Stimulated activated CD8-positive, alpha-beta memory T cell treated with anti-CD3 and anti-CD28 coated beads, Interleukin-15, amount 100 ng/mL, for 24 hours (primary cell): Measurements from ENCODE around the gene WDR55.
"Not testable (repeated sequence)": the region's sequence is repeated elsewhere in the genome, so short reads cannot be mapped to it uniquely, and the experiment has no call there.

Experiments
- DNase-seq: peaks from one replicate; pipeline ENCODE4 v3.0.0-alpha.2; 2020; ENCODE audit warnings: low read depth

Gene WDR55

DNA sequence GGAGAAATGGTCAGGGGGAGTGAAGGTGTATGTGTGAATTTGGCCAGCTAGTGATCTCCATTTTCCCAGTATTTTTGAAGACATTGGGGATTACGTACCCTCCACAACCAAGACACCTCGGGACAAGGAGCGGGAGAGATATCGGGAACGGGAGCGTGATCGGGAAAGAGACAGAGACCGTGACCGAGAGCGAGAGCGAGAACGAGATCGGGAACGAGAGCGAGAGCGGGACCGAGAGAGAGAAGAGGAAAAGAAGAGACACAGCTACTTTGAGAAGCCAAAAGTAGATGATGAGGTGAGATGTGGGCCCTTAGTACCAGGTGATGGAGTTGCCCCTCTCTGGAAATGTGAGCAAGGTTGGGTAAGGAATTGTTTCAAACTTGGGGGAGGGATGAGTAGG lies 5.8 kb upstream of the WDR55 start:
- no peak for DNase-seq

DNA sequence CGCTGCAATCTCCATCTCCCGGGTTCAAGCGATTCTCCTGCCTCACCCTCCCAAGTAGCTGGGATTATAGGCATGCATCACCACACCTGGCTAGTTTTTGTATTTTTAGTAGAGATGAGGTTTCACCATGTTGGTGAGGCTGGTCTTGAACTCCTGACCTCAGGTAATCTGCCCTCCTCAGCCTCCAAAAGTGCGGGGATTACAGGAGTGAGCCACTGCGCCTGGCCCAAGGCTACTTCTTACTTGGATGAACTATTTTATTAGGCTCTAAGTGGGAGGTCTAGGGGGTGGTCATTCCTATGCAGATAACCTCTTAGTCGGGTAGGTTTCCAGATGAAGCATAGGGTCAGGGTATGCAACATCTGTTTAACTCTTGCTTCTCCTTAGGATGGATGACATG lies 4.3 kb upstream of the WDR55 start:
- not testable (repeated sequence) for DNase-seq

DNA sequence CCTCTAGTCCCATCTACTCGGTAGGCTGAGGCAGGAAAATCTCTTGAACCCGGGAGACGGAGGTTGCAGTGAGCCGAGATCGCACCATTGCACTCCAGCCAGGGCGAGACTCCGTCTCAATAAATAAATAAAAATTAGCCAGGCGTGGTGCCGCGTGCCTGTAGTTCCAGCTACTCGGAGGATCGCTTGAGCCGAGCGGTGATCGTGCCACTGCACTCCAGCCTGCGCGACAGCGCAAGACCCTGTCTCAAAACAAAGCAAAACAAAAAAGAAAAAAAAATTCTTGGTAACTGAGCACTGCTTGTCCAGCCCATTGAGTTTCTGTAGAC lies 710 bp upstream of the WDR55 start:
- no peak for DNase-seq

DNA sequence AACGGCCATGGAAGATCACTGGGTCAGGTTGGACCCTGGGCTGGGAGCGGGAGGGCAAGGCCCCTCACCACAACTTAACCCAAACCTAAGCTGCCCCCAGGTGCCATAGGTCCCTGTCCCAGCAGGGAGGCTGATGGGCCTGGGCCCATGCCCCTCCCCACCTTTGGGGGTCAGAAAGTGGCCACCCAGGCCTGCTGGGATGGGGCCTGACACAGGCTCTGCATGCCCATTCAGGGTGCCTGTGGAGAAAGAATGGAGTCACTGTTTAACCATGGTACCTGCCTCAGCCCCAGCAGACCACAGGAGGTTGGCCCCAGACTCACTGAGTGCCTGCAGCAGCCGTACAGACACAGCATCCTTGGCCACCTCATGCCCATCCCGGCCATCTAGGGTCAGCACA lies 6.3 kb downstream of the WDR55 start:
- not testable (repeated sequence) for DNase-seq

DNA sequence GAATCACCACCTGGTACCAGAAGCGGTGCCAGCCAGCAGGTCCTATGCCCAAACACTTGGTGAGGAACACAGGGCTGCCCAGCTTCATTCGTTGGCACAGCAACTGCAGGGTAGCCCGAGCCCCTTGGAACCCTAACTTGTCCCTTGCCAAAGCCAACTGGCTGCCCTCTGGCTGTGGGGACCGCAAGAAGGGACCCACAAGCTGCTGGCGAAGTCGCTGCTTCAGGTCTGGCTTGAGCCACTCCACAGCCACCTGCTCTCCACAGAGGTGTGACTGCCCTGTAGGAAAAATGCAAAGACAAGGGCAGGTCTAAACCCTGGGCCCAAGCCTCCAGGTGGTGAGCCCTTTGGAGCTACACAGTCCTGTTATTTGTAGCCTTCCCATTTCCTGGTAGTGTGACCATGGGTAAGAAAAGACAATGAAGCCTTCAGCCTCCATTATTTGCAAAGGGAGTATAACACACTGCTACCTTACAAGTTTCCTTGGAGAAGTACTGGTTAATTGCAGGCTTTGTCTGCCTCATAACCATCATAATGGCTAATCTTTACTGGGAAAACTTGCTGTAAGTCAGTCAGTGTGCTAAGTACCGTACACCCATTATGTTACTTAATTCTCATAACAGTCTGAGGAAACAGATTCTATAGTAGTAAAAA lies 6.9 kb downstream of the WDR55 start:
- DNase-seq, result no peak

DNA sequence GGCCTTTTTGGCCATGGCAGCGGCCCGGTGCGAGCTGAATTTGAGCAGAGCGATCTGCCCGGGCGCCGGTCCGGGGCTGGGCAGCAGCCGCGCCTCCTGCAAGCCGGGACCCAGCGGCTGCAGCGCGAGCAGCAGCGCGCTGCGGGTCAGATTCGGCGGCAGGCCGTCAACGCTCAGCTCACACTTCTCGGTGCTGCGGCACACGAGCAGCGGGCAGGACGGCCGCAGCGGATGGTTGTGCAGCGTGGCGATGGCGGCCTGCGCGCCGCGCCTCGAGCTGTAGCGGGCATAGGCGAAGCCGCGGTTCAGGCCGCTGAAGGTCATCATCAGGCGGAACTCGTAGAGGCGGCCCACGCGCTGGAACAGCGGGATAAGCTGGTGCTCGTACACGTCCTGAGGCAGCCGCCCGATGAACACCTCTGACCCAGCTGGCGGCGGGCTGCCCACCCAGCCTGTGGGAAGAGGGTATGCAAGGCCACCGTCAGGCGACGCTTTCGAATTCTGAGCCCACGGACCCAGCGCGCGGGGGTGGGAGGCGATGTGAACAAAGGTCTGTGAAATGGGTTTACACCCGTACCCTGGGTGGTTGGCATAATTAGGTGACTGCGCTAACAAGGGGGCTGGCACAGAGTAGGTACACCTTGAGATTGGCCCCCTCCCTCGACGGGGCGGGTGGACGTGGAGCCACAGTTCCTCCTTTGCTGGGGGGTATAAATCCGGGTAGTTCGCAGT lies 7.9 kb downstream of the WDR55 start:
- DNase-seq, result no peak

DNA sequence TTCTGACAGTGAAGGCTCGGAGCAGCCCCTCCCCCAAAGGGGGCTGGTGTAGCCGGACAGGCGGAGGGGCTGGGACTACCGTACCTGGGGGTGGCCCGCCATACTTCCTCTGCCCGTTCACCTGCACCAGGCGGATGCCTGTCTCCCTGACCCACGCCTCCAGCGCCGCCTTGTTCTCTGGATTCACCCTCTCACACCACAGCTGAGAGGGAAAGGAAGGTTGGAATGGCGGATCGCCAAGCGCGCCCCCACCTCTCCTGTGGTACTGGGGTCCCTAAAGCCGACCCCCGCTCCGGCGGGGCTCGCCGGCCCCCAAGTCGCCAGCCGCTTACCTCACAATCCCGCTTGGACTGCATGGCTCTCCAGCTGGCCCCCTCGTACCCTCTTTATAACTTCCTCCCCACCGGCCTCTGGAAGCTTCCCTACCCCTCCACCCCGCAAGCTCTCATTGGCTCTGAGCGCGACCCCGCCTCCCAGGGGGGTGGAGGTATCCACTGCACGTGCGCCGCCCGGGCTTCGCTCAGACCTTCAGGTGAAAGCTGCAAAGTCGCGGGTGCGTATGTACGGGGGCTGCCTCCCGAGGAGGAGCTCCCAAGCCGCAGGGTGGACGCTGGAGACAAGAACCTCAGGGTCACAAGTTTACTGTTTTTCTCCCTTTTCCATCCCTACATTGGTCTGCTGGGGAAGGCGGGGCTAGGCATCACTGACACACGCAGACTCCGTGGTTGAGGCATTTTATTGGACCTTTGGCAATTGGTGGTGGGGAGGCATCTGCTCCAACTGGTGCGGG lies 8.7 kb downstream of the WDR55 start, which contains the start of gene DND1:
Gene DND1, minus strand, starts transcription at position 390 of the 790 bp plus-strand sequence. Its CDS starts 34 bp downstream, at position 356.
- DNase-seq, result no peak

DNA sequence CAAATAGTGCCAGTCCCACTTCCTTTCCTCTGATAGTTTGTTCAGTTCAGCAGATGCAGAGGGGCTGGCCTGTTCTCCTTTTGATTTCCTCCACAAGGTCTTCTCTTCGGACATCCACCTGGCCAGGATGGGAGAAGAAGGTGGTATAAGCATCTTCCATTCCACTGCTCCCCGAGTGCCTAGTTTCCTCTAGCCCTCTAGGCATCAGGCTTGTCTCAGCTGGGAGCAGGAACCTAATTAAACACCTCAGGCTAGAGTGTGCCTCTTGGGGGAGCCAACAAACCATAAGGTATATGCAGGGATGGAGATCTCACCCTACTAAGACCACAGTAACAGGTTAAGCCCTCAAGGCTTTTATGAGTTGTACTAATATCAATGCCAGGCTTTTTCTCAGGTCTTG lies 9.5 kb downstream of the WDR55 start:
- no peak for DNase-seq

DNA sequence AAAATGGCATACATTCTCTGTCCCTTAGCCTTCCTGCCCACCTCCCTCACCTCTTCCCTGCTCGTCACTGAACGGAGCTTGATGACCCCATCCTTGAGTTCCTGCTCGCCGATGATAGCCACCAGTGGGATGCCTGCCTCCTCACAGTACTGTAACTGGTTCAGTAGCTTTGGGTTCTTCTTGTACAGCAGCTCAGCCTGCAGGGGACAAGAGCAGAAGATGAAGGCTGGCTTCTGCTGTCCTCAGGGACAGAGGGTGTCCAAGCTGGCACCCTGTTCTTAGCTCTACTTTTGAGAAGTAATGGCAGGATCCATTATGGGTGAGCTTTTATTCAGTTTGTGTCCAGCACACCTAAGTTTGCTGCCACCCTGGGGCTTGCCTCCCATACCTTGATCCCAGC lies 9.9 kb downstream of the WDR55 start:
- no peak for DNase-seq

DNA sequence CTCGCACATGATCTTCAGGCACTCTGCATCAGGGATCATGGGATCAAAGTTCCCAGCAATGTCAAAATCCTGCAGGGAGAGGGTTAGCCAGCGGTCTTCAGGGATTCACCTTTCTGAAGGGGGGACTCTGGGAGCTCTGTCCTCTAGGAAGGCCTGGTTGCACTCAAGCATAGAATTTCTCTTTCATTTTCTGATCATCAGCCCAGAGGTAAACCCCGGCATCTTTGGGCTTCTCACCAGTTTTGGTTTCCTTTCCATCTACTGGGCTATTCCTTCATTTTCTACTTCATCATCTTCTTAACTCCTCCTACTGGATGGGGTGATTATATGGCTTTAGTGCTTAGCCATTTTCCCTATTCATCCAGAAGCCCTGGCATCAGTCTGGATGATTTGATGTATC lies 13.2 kb downstream of the WDR55 start:
- no peak for DNase-seq

DNA sequence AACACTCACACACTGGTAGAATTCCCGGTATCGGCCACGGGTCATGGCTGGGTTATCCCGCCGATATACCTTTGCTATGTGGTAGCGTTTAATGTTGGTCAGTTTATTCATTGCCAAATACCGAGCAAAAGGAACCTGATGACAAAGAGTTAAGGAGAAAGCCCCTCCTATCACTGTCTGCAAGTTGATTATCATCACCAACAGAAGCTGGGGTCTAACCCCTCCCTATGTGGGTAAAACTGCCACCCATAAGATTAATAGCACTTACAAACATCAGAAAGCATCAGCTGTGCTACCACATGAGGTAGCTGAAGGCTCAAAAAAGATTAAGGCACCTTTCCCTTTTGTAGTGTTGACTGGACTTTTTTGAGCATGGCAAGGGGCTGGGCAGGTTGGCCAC lies 14.3 kb downstream of the WDR55 start:
- no peak for DNase-seq

DNA sequence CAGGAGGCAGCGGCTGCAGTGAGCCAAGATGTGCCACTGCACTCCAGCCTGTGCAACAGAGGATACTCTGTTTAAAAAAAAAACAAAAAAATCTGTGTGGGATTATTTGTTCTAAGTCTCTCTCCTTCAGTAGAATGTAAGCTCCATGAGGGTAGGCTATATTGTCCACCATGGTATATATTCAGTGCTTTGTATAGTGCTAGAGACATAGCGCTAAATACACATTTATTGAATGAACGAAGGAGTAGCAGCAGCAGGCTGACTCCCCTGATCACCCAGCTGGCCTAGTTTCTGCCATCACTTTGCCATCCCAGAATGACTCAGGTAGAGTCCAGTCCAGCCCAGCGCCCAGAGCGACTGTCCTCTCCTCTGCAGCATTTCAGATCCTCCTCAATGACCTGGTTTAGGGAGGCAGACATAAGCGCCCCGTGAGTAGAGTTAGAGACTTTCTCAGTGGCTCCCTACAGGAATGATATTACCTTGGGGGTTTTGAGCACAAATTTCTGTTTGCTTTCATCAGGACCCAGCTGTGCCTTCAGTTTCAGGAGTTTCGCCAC lies 25.8 kb downstream of the WDR55 start:
- no peak for DNase-seq

DNA sequence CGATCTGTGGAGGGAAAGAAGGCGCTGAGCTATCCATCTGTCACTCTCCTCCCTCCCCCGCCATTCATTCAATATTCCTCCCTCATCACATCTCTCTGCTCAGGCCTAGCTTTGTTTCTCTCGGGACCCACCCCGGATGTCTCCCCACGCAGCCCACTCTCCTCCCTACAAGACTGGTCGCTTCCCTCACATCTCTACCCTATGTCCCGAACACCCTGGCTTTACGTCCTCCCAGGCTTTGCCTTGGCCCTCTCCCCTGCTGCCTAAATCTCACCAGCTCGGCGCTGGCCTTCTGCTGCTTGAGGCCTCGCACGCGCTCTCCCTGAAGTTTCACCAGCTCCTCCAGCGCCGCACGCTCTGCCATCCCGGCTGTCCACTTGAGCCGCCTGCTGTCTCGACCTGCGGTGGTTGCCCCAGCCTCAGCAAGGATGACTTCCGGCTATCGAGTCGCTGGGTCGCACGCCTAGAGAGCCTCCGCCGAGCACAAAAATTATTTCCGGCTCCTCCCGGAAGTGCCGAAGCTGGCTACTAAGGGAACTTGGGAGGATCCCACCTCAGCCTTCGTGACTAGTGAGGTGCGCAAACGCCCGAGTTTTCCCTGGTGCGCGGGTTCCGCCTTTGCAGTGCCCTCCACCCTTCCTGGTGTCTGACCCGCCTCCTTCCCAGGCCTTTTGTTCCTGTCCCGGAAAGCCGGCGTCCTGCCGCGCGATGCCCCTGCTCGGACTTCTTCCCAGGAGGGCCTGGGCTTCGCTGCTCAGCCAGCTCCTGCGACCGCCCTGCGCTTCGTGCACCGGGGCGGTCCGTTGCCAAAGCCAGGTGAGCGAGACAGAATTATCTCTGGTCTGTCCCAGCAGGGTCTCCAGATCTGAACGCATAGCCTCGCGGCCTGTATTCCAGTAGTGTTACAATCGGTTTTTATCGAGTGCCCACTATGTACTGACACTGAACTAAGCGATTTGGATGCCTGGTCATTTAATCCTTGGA lies 26.5 kb downstream of the WDR55 start, which contains the start of the genes HARS1 and HARS2:
Gene HARS1, minus strand, starts transcription at position 430 of the 984 bp plus-strand sequence. Its CDS starts 66 bp downstream, at position 364.
Gene HARS2, plus strand, starts transcription at position 515 of the 984 bp plus-strand sequence. Its CDS starts 194 bp downstream, at position 709.
- peak; percentile 59 for DNase-seq

DNA sequence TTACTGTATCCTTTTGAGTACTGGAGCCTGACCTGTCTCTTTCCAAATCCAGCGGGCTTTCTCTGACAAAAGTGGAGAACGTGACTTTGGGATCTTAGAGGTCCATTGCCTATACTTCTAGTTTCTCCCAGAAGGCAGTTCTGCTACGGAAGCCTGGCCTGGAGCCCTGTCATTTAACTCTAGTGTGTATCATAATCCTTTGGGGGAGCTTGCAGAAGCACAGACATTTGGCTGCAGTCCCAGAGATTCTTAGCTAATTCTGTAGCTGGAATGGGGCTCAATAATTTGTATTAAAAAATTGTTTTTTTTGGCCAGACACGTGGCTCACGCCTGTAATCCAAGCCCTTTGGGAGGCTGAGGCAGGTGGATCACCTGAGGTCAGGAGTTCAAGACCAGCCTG lies 29.6 kb downstream of the WDR55 start:
- DNase-seq, result no peak

DNA sequence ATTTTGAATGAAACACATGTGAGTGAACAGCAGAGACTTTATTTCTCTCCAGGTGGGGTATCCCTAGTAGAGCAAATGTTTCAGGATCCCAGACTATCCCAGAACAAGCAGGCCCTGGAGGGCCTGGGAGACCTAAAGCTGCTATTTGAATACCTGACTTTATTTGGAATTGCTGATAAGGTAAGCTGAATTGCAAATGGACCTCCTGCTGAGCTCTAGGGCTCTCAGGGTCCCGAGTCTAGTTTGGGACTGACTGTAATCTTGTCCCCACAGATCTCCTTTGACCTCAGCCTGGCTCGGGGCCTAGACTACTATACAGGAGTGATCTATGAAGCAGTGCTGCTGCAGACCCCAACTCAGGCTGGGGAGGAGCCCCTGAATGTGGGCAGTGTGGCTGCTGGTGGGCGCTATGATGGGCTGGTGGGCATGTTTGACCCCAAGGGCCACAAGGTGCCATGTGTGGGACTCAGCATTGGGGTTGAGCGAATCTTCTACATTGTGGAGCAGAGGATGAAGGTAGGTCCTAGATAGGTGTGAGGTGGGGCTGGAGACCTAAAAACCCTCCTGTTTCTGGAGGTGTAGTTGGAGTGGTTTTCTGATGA lies 32.3 kb downstream of the WDR55 start:
- no peak for DNase-seq

DNA sequence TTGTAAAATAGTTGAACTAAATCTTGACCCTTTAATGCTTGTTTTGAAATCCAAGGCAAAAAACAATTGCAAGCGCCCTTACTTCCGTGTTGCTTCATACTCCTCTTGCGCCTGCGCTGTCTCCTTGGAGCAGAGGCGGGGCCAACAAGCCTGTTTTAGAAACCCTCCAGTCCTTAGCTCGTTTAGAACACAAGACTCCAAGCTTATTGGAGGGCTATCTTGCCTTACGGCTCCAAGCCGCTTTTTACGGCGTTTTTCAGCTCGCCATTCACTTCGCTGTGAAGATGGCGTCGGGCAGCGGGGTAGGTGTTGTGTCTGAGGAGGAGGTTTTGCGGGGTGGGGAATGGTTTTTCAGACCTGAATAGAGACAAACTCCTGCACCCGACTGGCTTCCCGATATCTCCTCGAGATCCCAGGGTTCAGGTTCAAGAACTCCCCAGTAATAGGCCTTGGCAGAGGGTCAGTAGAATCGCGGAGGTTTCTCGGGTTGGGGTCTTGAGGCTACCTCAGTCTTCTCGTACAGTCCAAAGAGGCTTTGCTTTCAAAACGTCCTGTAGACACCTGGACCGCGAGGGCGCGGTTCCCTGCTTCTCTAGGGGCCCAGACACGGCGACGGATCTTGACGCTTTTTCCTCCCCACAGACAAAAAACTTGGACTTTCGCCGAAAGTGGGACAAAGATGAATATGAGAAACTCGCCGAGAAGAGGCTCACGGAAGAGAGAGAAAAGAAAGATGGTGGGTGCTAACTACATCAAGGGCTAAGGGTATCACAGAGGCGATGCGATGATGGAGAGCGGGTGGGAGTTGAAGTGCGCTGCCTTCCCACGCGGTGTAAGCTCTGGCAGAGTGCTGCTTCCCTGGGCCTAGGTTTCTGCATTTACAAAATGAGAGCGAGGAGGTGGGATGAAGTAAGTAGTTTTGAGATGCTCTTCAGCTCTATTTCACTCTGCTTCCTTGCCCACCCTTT lies 35.8 kb downstream of the WDR55 start, which contains the start of gene ZMAT2:
Gene ZMAT2, plus strand, starts transcription at position 271 of the 968 bp plus-strand sequence. Its CDS starts 14 bp downstream, at position 285.
- peak; percentile 69 for DNase-seq

DNA sequence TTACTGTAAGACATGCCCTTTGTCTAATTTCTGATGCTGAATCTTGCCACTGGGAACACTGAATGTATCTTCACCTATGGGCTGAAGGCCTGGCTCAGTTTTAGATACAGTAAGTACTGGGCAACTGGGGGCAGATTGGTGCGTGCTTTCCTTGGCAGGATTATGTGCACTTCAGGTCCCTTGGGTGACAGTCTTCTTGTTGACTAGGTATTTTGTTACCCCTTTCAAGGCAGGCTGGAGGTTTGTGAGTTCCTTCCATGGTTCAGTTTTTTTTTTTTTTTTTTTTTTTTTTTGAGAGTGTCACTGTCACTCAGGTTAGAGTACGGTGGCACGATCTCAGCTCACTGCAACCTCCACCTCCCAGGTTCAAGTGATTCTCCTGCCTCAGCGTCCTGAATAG lies 43.1 kb downstream of the WDR55 start:
- DNase-seq, result no peak

DNA sequence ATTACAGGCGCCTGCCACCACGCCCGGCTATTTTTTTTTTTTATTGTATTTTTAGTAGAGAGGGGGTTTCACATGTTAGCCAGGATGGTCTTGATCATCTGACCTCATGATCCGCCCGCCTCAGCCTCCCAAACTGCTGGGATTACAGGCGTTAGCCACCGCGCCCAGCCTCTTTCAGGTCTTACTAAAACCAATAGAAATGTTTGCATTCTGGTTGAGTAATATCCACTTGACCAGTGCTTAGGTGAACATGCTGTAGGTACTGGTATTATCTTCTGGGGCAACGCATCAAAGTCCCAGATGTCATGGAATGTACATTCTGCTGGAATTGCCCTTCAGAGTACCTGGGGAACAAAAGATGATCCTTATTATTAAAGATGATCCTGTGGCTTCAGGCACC lies 44.1 kb downstream of the WDR55 start:
- not testable (repeated sequence) for DNase-seq

DNA sequence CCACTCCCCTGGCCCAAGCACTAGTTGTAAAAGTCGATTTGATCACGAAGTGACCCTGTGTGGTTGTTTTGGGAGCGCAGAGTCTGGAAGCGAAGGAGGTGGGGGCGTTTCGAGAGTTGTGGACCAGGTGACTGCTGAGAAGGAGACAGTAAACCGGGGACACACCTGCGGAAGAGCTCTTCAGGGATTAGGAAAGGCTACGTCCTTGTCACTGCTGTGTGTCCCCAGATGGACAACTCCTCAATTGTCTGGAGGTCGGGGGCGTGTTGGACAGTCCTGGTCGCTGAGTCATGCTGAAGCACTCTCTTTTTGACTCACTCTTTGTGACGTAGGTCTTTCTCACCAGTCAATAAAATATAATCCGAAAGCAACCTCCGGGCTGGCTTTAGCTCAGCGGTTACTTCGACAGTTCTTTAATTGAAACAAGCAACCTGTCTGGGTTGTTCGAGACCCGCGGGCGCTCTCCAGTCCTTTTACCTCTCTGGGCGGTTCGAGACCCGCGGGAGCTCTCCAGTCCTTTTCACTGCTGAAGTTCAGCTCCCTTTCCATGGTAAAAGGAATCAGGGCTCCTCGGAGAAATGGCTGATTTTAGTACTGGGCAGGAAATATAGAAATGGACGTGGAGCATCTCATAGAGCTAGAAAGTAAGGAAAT lies 46.3 kb downstream of the WDR55 start:
- DNase-seq, result peak; percentile 63
